RWPE1 (cell line): Measurements from ENCODE around the gene SRL.
A peak's percentile ranks its signal among the peaks of the same experiment; 100 is the strongest.
"Not testable (repeated sequence)": the region's sequence is repeated elsewhere in the genome, so short reads cannot be mapped to it uniquely, and the experiment has no call there.

Experiments
- CTCF ChIA-PET: fragments of 350-600 bp; sonication (Branson Sonifier 250); formaldehyde crosslinking; extraction: SDS; loops from one replicate; lab custom pipeline; 2021; lab: Yijun Ruan, JAX
- POLR2A ChIA-PET: fragments of 400-600 bp; formaldehyde crosslinking; extraction: SDS; loops from one replicate; lab custom pipeline; 2020; ENCODE audit warnings: antibody characterized with exemption; ENCODE audit not compliant: low non-redundant PET; lab: Yijun Ruan, JAX
- DNase-seq: peaks from one replicate; pipeline ENCODE4 v3.0.0; 2012; ENCODE audit warnings: low spot score
- H3K27ac ChIP-seq: fragments of 450-650 bp; 2 replicates; pipeline ENCODE4 v1.5.1; 2017
- CTCF ChIP-seq: fragments of 450-650 bp; conservative IDR thresholded peaks from 2 replicates; pipeline ENCODE4 v1.5.1; 2017; ENCODE audit warnings: low read depth, mild to moderate bottlenecking

Gene SRL

GRCh38 chr16:4158143-4159093 is 83.5 kb downstream of the SRL start:
- ChIA-PET POLR2A (no interaction called here), CTCF (interaction anchor here (0.6 kb wide), 1 partner anchor 176 kb away, joined by 5 read pairs; no protein-coding TSS in a partner anchor)
- DNase-seq = no peak
- no peak for TF ChIP-seq CTCF
- H3K27ac ChIP-seq = no peak overlapping the region

GRCh38 chr16:4157376-4157825 is 84.5 kb downstream of the SRL start:
- ChIA-PET POLR2A (no interaction called here), CTCF (interaction anchor here (0.6 kb wide), 1 partner anchor 175 kb away, joined by 5 read pairs; no protein-coding TSS in a partner anchor)
- H3K27ac ChIP-seq = no peak overlapping the region
- DNase-seq = no peak
- TF ChIP-seq CTCF = no peak

- CTCF ChIA-PET, H3K27ac ChIP-seq, POLR2A ChIA-PET, DNase-seq: not testable (repeated sequence)
Observed at GRCh38 chr16:4156503-4156902, 85.4 kb downstream of the SRL start.

- DNase-seq, H3K27ac ChIP-seq, POLR2A ChIA-PET: not testable (repeated sequence)
- CTCF ChIA-PET = interaction anchor here (0.7 to 1.1 kb wide), 2 partner anchors 47 to 529 kb away, joined by 3 read pairs; no protein-coding TSS in a partner anchor
Observed at GRCh38 chr16:4153364-4153763, 88.5 kb downstream of the SRL start.

- H3K27ac ChIP-seq = no peak overlapping the region
- CTCF ChIA-PET = interaction anchor here (1.1 kb wide), 1 partner anchor 48 kb away, joined by 3 read pairs; no protein-coding TSS in a partner anchor
- POLR2A ChIA-PET = interaction anchor here (0.6 kb wide), 1 partner anchor 21 kb away, joined by 3 read pairs; no protein-coding TSS in a partner anchor
- DNase-seq = no peak
- TF ChIP-seq CTCF = no peak
Observed at GRCh38 chr16:4152267-4152666, 89.6 kb downstream of the SRL start.

GRCh38 chr16:4147236-4147635 is 94.6 kb downstream of the SRL start:
- ChIA-PET POLR2A (no interaction called here), CTCF (interaction anchor here (0.6 kb wide), 1 partner anchor 46 kb away, joined by 3 read pairs; no protein-coding TSS in a partner anchor)
- no peak for TF ChIP-seq CTCF

GRCh38 chr16:4142268-4142667 is 99.6 kb downstream of the SRL start:
- ChIA-PET POLR2A (no interaction called here), CTCF (interaction anchor here (0.6 kb wide), 1 partner anchor 119 kb away, joined by 6 read pairs; no protein-coding TSS in a partner anchor)
- H3K27ac ChIP-seq = peak overlapping the region; percentile 88
- no peak for TF ChIP-seq CTCF
- no peak for DNase-seq

More at GRCh38 chr16:4147236-4147635, 94.6 kb downstream of the SRL start:
- no peak for DNase-seq
- no peak overlapping the region for H3K27ac ChIP-seq
